Hepatocyte (in vitro differentiated cells): ENCODE data around the gene BRD4. TPM values are rescaled to one million over a fixed set of nuclear protein-coding genes. Genes with fewer than 3 reads are reported as not detected.

Experiments used
- DNase-seq: peaks from one replicate; pipeline ENCODE4 v3.0.0-alpha.2; 2016; ENCODE audit warnings: low spot score
- H2AFZ ChIP-seq: fragments of 200-600 bp; sonication (generic); 2 replicates; pipeline ENCODE4 v1.6.0; 2016; ENCODE audit warnings: antibody characterized with exemption, mild to moderate bottlenecking
- H3K27ac ChIP-seq: fragments of 200-600 bp; sonication (generic); 2 replicates; pipeline ENCODE4 v1.5.1; 2016; ENCODE audit warnings: mild to moderate bottlenecking
- H3K27me3 ChIP-seq: fragments of 200-600 bp; sonication (generic); 2 replicates; pipeline ENCODE4 v1.6.1; 2016
- H3K36me3 ChIP-seq: fragments of 200-600 bp; sonication (generic); replicated peaks from 2 replicates; pipeline ENCODE4 v1.5.1; 2016; ENCODE audit warnings: low read depth; ENCODE audit not compliant: insufficient read depth
- H3K4me1 ChIP-seq: fragments of 200-600 bp; sonication (generic); 2 replicates; pipeline ENCODE4 v1.5.1; 2016; ENCODE audit warnings: mild to moderate bottlenecking, moderate library complexity; ENCODE audit not compliant: insufficient read depth
- H3K4me2 ChIP-seq: fragments of 200-600 bp; sonication (generic); 2 replicates; pipeline ENCODE4 v1.6.0; 2016
- H3K4me3 ChIP-seq: fragments of 200-600 bp; sonication (generic); 2 replicates; pipeline ENCODE4 v1.5.1; 2016; ENCODE audit warnings: mild to moderate bottlenecking
- H3K79me2 ChIP-seq: fragments of 200-600 bp; sonication (generic); 2 replicates; pipeline ENCODE4 v1.6.0; 2017; ENCODE audit warnings: mild to moderate bottlenecking
- H3K9me2 ChIP-seq: fragments of 200-600 bp; sonication (generic); replicated peaks from 2 replicates; pipeline ENCODE4 v1.6.0; 2017; ENCODE audit warnings: mild to moderate bottlenecking; ENCODE audit not compliant: insufficient read depth
- H3K9me3 ChIP-seq: fragments of 200-600 bp; sonication (generic); 2 replicates; pipeline ENCODE4 v1.5.1; 2016; ENCODE audit warnings: low read depth, mild to moderate bottlenecking
- H4K20me1 ChIP-seq: fragments of 200-600 bp; sonication (generic); 2 replicates; pipeline ENCODE4 v1.6.0; 2016; ENCODE audit warnings: mild to moderate bottlenecking; ENCODE audit not compliant: insufficient read depth, poor library complexity, severe bottlenecking
- CTCF ChIP-seq: fragments of 200-600 bp; sonication (generic); IDR thresholded peaks from 2 replicates; pipeline ENCODE4 v1.5.1; 2016; ENCODE audit warnings: antibody characterized with exemption, mild to moderate bottlenecking; ENCODE audit not compliant: poor library complexity
- EZH2 ChIP-seq: fragments of 200-600 bp; sonication (generic); IDR thresholded peaks from 2 replicates; pipeline ENCODE4 v1.6.1; 2016; ENCODE audit warnings: antibody characterized with exemption, mild to moderate bottlenecking, borderline replicate concordance
- EZH2phosphoT487 ChIP-seq: fragments of 200-600 bp; sonication (generic); IDR thresholded peaks from one replicate; pipeline ENCODE4 v1.6.1; 2018; ENCODE audit warnings: antibody characterized with exemption, mild to moderate bottlenecking, low read depth, moderate library complexity; ENCODE audit not compliant: unreplicated experiment, severe bottlenecking
- WGBS: methylation state at CpG from one replicate; pipeline ENCODE4 v1.1.6; 2016; ENCODE audit warnings: low lambda C conversion rate; ENCODE audit errors: missing lambda C conversion rate; 5-methylcytosine and 5-hydroxymethylcytosine counted together
- polyA plus RNA-seq: library from polyadenylated mRNA; unstranded; fragments of >200 nt; fragmentation: Nextera tagmentation; extraction: Ambion mirVana; gene quantifications from 2 replicates; pipeline ENCODE4 v1.2.1, GENCODE V29; 2016
- total RNA-seq: library from RNA; depleted of rRNA; stranded (reverse); fragments of >200 nt; gene quantifications from 2 replicates; pipeline ENCODE4 v1.2.3, GENCODE V29; 2014

BRD4 gene
- total and polyA plus RNA-seq, 2 experiments from 2014 or later: 18.0 to 88.4 TPM

GRCh38 chr19:15255359-15255990 is 76.9 kb downstream of the BRD4 start:
- Histone ChIP-seq H4K20me1 (peaks cover 33% of the 10 kb centered on the region), H3K4me1 (peaks cover 16% of the 10 kb centered on the region), H3K27ac (no peak overlapping the region), H3K79me2 (peaks cover 80% of the 10 kb centered on the region), H2AFZ (no peak overlapping the region), H3K4me3 (no peak overlapping the region), H3K4me2 (no peak overlapping the region), H3K9me2 (no peaks in the 10 kb centered on the region), H3K9me3 (no peaks in the 10 kb centered on the region), H3K36me3 (no peaks in the 10 kb centered on the region), H3K27me3 (no peaks in the 10 kb centered on the region)
- TF ChIP-seq EZH2phosphoT487: no peak
- TF ChIP-seq CTCF: no peak
- no peak for TF ChIP-seq EZH2
- WGBS: 96% methylated on average over 22 of the region's 22 CpGs
- DNase-seq: no peak

GRCh38 chr19:15254547-15254946 is 77.8 kb downstream of the BRD4 start:
- Histone ChIP-seq H3K4me2 (no peak overlapping the region), H3K27ac (no peak overlapping the region), H3K4me1 (peaks cover 24% of the 10 kb centered on the region), H3K79me2 (peaks cover 79% of the 10 kb centered on the region), H3K27me3 (no peaks in the 10 kb centered on the region), H3K36me3 (no peaks in the 10 kb centered on the region), H2AFZ (no peak overlapping the region), H3K9me2 (no peaks in the 10 kb centered on the region), H3K4me3 (no peak overlapping the region), H4K20me1 (peaks cover 40% of the 10 kb centered on the region), H3K9me3 (no peaks in the 10 kb centered on the region)
- DNase-seq: no peak
- 97% methylated on average over 10 of the region's 10 CpGs for WGBS
- TF ChIP-seq EZH2phosphoT487 (no peak), EZH2 (no peak), CTCF (no peak)

GRCh38 chr19:15253513-15253912 is 78.8 kb downstream of the BRD4 start:
- H3K4me1 ChIP-seq: peaks cover 35% of the 10 kb centered on the region
- no peaks in the 10 kb centered on the region for H3K9me2 ChIP-seq
- no peak overlapping the region for H2AFZ ChIP-seq
- no peak for DNase-seq
- H4K20me1 ChIP-seq: peaks cover 50% of the 10 kb centered on the region
- H3K36me3 ChIP-seq: no peaks in the 10 kb centered on the region
- H3K27ac ChIP-seq: no peak overlapping the region
- no peaks in the 10 kb centered on the region for H3K27me3 ChIP-seq
- TF ChIP-seq CTCF: no peak
- no peak for TF ChIP-seq EZH2phosphoT487
- no peak for TF ChIP-seq EZH2
- 92% methylated on average over 15 of the region's 15 CpGs for WGBS
- no peak overlapping the region for H3K4me2 ChIP-seq
- no peak overlapping the region for H3K4me3 ChIP-seq
- peaks cover 77% of the 10 kb centered on the region for H3K79me2 ChIP-seq
- H3K9me3 ChIP-seq: no peaks in the 10 kb centered on the region
